NCI-H2081 (cell line): ENCODE measurements around the gene TNNT3.
"Not testable (repeated sequence)": the region's sequence is repeated elsewhere in the genome, so short reads cannot be mapped to it uniquely, and the experiment has no call there.

Experiments
- DNase-seq, 2 experiments: peaks; one replicate each; lab custom pipeline; 2025; lab: John Stamatoyannopoulos, UW

Gene TNNT3

DNA sequence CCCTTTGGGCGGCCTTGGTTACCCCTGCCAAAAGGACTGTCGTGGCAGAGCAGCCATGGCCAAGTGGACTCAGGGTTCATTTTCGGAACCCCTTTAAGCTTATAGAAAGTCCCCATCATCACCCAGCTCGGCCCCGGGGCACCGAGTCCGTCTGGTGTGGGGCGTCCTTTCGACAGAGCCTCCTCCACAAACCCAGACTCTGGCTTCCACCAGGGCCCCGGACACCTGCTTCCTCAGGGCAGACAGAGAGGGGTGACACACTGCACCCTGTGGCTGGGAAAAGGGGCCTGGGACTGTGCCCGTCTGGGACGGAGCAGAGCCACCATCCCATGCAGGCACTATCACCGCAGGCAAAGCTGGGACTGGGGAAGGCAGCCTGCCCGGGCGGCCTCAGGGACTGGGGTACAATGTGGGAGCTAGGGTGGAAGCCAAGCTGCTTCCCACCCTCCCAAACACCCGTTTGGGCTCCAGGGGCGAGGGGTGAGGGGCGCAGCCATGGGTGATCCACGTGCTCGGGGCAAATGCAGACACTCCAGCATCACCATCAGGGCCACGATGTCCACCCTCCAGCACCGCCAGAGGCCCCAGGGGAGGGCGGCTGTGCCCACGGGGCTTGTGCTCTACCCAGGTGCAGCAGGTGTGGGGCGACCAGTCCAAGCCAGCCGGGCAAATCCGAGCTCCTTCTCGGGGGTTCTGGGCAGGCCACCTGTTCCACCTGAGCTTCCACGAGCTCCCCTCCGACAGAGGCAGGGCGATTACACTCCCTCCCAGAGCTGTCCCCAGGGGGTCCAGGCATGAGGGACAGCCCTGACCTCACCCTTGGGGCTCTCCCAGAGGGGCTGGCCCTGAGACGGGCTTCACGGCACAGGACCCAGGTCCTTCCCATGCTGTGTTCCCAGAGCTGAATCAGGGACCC is 15.9 kb downstream of the TNNT3 start:
- DNase-seq, result no peak

DNA sequence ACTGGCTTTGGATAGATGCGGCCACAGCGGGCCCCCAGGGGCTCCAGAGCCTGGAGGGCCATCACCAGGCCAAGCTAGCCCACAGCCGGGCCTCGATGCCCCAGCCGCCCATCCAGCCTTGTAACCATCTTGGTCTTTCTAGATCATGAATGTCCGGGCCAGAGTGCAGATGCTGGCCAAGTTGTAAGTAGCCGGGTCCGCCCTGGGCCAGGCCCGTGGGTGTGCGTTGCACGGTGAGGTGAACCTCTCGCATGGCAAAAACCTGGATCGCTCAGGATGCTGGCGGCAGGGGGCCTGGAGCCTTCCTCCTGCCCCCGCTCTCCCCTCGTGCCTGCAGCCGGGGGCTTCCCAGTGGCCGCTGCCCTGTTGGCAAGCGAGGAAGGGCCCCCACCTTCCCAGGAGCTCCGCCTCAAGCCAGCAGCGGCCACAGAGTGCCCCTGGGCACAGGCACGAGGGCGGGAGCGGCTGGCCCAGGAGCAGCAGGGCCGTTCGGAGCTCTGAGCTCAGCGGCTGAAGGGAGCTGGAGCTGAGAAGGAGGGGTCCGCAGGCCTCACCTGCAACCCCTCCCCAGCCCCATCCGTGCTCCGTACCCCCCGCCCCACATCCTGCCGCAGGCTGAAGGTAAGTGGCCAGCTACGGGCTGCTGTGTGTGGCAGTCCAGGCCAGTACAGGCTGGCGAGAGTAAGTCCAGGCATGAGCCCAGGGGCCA is 16.7 kb downstream of the TNNT3 start:
- DNase-seq, result no peak

DNA sequence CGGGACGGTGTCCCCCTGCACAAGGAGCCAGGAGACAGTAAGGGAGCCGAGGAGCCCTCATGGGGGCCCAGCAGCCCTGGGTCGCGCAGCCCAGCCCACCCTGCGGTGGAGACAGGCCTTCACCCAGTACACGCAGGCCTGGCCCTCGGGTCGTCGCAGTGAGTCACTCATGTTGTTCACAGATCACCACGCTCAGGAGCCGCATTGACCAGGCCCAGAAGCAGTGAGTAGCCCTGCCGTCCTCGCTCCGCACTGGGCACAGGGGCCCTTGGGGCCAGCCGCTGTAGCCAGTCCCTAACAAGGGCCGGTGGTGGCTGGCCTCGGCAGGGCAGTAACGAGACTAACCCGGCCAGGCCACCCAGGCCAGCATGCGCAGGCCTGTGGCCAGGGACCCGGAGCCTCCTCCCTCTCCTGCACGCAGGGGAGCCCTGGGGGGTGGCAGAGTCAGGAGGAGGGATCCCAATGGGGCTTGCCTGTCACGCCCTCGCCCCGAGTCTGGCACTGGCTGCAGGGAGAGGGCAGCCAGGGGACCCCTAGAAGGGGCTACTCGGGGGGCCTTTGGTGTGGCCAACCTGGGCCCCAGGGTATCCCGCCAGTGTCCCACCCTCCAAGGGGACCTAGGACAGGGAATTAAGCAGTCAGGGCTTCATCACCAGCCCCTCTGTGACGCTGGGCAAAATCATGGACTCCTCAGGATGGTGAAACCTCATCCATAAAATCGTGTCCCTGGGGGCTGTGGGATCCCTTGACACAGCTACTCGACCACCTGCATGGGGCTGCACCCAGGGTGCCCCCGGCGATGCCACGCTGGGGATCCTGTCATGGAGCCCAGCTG is 17.5 kb downstream of the TNNT3 start:
- no peak for DNase-seq

DNA sequence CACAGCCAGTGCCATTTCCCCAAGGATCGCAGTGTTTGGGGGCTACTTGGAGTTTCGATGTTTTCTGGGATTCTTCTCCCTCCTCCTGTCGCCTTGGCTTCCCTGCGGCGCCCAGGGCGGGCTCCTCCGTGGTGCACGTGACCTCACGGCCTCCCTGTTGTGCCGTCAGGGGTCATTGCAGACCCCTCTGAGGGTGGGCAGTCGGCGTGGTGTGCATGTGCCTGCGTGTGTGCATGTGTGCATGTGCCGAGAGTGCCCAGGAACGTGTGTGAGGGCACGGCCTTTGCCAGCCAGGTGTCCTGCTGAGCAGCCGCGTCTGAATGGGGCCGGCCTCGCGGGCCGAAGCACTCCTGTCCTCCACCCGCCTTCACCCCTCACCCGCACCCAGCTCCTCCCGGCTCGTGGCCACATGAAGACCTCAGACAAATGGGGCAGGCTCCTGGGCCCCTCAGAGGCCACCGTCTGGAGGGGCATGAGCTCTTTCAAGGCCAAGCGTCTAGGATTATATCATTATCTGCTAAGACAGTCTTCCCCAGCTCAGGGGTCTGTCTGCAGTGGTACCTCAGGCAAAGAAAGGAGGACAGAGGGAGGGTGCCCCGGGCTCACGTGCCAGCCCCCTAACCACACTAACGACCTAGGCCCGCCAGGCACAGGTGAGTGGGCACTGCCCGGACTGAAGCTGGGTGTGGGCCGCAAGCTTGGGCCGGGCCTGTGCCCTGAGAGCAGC is 18.3 kb downstream of the TNNT3 start:
- DNase-seq, result no peak

DNA sequence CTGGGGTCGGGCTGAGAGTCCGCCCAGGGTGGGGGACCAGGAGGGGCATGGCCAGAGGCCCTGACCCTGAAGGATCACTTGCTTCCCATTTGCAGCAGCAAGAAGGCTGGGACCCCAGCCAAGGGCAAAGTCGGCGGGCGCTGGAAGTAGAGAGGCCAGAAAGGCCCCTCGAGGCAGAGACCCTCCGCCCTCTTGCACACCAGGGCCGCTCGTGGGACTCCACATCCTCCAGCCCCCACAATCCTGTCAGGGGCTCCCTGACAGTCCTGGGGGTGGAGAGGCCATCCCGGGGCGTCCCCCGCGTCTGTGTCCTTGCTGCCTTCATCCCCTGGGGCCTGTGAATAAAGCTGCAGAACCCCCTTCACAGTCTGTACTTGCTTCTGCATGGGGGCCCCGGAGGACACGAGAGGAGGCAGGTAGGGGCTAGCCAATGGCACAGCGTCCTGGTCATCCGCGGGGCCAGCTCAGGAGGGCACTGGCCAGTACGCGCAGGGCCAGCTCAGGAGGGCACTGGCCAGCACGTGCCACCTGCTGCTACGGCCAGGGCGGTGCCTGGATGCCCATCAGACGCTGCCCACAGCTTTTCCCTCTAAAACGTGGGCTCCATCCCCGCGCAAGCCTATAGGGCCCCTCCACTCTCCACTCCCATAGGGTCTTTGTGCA is 19.0 kb downstream of the TNNT3 start:
- DNase-seq, result no peak

DNA sequence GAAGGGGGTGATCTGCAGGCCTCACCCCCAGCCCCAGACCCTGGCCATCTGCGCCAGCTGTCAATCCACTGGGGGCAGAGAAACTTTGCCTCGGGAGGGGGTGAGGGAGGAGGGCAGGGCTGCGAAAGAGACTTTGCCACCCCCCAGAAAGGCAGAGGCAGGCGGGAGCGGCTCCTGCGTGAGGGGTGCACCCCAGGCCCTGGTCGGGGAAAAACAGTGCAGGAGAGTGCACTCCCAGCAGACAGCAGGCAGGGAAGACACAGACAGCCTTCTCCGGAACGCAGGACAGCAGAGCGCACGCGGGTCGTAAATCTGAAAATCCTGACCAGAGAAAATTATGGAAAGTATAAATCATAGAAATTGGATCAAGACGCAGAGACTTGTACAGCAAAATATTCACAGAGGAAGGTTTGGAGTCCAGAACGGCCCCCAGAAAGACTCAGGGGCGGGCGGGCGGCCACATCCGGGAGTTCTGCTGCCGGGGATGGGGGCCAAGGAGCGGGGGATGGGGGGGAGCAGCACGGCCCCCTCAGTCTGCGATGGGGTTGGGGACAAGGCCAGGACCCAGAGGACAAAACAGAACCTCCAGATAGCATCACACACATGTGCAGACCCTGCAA is 19.6 kb downstream of the TNNT3 start:
- DNase-seq, result no peak

DNA sequence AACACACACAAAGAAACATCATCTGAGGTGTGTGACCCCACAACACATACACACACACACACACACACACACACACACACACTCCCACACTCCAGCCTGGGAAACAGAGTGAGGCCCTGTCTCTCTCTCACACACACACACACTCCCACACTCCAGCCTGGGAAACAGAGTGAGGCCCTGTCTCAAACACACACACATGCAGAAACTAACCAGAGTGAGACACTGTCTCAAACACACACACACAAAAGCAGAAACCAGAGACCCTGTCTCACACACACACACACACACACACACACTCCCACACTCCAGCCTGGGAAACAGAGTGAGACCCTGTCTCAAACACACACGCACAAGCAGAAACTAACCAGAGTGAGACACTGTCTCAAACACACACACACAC is 20.3 kb downstream of the TNNT3 start:
- not testable (repeated sequence) for DNase-seq

DNA sequence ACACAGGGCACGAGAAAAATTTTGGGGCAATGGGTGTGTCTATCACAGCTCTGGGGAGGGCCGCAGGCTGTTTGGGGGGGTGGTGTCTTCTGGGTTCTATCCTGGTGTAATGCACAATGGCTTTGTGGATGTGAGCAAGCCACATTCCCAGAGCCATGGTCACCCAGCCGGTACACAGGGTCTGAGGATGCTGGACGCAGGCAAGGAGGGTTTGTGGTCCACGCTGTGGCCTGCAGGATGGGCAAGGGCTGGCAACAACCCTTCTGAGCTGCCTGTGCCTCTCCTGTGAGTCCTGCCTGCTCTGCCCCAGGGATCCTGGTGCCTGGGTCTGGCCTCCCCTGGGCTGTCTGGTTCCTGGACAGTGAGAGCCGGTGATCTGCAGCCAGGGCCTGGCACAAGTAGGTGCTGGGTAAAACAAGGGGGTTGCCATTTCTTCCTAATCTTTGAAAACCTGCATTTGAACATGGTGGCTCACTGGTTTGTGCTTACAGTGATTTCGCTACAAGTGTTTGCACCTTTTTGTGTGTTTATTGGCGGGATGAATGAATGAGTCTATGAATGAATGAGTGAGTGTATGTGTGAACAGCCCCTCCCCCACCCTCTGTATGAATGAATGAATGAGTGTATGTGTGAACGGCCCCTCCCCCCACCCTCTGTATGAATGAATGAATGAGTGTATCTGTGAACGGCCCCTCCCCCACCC is 23.2 kb downstream of the TNNT3 start:
- no peak for DNase-seq

DNA sequence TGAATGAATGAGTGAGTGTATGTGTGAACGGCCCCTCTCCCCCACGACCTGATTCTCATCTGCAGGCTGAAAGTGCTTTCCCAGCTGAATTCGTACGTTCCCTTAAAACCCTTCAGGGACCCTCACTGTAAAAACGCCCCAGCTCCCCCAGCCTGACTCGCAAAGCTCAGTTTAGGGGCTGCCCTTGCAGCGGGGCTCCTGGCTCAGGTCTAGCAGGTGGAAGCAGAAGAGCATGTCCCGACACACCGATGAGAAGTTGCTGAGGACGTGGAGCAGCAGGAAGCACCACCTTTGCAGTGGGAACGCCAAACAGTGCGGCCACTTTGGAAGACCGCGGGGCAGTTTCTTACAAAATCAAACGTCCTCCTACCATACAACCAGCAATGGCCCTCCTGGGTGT is 24.1 kb downstream of the TNNT3 start:
- DNase-seq, result no peak

DNA sequence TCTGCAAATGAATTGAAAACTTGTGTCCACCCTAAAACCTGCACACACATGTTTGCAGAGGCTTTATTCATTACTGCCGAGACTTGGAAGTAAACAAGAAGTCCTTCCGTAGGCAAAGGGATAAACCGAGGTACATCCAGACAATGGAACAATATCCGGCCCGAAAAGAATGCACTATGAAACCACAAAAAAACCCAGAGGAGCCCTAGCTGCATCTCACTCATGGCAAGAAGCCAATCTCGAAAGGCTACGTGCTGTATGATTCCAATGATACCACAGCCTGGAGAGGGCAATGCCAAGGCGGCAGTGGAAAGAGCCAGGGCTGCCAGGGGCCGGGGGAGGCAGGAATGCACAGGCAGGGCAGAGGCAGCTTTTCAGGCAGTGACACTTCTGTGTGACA is 24.5 kb downstream of the TNNT3 start:
- DNase-seq, result no peak

DNA sequence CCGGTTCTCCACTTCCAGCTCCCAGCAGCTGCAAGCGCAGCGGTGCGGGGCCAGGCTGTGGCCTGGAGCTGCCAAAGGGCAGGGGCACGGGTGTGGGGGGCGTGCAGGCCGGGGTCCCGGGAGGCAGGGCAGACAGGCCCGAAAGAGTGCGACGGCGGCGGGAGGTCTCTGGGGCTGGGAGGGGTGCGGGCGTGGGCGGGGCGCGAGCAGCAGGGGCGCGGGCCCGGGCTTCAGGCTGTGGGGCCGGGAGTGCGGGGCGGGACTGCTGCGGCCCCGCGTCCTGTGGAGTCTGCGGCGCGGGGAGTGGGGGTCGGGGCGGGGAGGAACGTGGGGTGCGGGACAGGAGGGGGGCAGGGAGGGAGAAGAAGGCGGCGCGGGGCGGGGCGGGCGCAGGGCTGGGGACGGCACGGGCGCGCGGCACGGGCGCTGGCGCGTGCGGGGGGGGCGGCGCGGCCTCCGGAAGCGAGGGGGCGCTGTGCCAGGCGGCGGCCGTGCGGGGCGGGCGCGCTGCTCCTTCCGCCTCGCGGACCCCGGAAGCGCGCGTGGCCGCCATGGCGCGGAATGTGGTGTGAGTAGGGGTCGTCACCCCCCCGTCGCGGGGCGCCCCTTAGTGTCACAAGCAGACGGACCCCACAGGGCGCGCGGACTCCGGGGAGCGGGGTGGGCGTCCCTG is 27.4 kb downstream of the TNNT3 start, which contains the start of gene MRPL23:
Gene MRPL23 (plus strand): TSS at position 521 of the 673 bp plus-strand sequence. CDS start 31 bp downstream, at position 552.
- no peak for DNase-seq

DNA sequence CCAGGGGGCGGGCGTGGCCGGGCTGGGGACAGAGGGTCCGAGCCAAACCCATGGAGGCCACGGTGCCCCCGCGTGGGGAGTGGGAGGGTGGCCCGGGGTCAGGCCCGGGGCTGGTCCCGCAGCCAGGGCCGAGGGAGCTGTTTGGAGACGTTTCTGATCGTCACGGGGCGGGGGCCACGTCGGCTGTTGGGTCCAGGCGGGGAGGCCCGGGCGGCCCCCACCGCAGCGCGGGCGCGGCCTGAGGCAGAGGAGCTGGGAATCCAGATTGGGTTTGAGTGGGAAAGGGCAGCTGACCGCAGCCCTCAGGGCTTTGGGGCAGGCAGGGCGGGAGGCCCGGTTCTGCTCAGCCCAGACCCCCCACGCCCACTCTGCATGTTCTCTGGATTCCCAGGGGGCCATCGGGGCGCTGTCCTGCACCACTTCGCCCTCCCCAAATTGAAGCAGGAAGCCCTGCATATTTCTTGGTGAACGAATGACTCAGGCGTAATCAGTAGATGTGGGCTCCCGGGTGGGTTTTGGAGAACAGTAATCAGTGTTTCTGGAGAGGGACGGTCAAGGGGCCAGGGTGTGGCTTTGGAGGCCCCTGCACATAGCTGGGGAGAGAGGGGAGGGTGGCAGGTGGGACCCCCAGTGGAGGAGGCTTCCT is 28.2 kb downstream of the TNNT3 start:
- DNase-seq, result no peak

DNA sequence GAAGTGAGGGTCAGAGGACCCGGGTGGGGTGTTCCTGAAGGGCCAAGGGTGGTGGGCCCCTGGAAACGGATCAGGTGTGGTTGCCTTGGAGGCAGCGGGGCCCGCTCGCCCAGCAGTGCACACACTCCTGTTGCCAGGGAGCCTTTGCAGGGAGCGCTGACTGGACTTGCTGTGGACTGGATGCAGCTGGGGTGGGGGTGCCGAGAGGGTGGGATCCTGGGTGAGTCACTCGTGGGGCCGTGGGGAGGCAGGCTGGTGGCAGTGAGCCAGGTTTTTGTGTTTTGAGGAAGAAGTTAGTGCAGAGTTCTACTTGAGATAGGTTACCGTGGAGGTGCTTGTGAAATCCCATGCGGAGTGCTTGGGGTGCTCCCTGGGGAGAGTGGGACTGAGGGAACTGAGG is 28.9 kb downstream of the TNNT3 start:
- DNase-seq, result no peak

DNA sequence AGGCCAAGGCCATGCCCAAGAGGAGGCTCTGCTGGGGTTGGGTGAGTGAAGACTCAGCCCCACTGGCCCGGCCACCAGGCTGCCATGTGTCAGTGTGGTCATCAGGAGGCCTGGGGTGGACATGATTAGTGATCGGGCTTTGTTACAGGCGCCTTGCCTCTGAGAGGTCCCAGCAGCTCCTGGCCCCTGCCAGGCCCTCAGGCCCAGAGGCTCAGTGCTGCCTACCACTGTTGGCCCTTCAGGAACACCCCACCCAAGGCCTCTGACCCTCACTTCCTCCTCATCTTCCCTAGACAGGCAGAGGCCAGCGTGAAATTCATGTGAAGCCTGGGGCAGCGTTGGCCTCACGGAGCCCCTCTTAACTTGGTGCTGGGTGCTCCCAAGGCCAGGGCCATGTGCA is 29.8 kb downstream of the TNNT3 start:
- no peak for DNase-seq

DNA sequence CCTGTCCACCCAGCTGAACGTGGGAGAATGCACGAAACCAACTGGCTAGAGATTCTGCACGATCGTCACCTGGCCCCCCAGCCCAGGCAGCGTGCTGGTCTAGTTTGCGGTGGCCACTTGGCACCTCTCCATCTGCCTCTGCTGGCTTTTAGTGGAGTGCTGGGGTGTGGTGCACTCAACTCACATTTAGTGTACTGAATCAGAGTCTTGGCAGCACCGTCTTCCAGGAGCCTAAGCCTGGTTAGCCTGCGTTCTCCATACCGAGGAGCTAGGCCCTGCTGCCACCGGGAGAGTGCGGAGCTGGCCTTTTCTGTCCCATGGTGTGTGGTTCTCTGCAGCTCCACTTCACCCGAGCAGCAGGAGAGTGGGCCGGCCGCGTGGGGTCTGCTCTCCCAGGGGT is 30.4 kb downstream of the TNNT3 start:
- no peak for DNase-seq

DNA sequence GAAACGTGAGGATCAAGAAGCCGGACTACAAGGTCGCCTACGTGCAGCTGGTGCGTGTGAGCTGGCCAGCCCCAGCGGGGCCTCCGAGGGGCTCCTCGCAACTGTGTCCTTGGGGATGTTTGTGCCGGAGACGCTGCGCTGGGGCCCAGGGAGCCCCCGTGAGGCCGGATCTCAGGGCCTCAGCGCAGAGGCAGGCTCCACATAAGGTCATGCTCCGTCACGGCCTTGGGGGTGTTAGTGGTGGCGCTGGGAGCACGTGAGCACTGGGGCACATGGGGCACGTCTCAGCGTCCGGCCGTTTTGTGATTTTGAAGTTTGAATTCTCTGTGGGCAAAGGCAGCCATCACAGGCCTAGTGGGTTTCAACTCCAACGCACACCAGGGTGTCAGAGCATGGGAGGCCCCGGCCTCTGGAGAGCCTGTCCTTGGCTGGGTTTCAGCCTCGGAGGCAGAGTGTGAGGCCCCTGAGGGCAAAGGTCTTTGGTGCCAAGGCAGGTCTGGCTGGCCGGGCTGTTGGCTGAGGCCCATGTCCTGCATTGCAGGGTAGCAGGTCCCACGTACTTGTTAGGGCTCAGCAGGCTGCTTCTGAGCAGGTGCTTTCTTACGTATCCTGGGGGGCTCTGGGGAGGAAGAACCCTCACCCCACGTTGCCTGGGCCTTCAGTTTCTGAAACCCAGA is 33.4 kb downstream of the TNNT3 start:
- no peak for DNase-seq

DNA sequence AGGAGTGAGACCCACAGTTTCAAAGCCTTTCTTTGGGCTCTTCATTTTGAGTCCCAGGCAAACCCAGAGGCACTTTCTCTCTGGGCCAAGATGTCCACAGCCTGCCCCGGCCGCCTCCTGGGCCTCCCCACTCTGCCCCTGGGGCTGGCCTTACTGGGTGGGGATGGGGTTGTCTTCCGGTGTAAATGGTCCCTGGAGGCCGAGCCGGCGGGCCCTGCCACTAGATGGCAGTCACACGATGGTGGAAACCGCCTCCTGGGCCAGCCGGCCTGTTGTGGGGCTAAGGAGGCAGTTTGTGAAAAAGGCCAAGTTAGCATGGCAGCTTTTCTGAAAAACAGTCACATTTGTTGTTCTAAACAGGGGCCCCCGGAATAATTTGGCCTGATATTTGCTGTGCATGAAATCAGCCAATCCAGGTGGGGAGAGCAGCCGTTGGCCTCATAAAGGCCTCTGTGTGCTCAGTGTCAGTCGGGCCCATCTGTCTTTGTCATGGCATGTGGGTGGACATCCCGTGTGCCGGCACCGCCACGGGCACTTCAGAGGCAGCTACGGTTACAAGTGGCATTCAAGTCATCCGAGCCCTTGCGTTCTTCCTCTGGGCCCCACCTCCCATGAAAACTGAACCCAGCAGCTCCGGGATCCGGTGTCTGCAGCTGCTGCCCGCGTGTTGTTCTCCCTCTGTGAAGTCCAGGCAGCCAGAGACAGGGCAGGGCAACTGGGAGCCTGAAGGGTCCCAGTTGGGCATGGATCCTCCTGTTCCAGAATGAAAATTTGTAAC is 34.2 kb downstream of the TNNT3 start:
- no peak for DNase-seq

DNA sequence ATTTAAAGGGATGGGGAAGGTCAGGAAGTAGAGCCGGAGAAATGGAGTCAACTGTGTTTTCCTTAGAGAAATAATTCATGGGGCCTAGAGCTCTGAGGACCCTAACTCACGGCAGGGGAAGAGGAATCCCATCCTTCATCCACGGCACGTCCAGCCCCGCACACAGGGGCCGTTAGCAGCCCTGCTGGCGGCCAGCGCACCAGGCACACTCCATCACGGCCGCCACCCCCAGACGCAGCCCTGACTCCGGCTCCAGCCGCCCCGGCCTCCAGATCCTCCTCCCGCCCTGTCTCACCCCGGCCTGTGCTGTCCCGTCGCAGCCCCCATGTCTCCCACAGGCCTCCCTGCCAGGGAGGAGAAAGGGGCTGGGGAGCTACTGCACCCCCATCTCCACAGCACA is 38.9 kb downstream of the TNNT3 start:
- DNase-seq, result no peak
